ENCODE data around the gene CNKSR3. TPM values are rescaled to one million over a fixed set of nuclear protein-coding genes. Genes with fewer than 3 reads are reported as not detected.
"Not testable (repeated sequence)": the region's sequence is repeated elsewhere in the genome, so short reads cannot be mapped to it uniquely, and the experiment has no call there.

CNKSR3 gene
- polyA plus RNA-seq, 1 of the 3 experiments (the other 2 are of a cell fraction) = 1.6 TPM

DNA sequence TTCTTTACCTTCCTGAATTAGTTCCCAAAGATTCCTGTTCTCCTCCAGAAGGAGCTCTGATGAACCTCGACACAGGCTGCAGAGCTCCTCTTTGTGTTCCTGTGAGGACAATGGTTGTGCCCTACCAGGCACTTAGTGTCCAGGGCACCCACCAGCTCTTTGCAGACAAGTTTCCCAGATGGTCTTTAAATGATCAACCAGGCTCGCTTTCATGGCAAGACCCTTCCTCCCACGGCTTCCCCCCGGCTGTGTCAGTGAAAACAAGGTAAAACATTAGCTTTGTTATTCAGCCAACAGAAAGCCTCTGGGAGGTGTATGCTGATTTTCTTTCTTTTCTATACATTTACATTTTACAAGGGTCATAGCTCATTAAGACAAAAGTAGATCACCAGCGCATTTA is 32.3 kb upstream of the CNKSR3 start:
- Histone ChIP-seq H3K4me1 (ENCODE audit: control insufficient read depth in 1 of 2, insufficient read depth in 2 of 2, low read depth in 1 of 2, low read length in 1 of 2) (peaks cover 0 to under 1% of the 10 kb centered on the region in 2 experiments; a peak in 1 of 4 replicates), H3K79me2 (ENCODE audit: insufficient read depth) (no peaks in the 10 kb centered on the region), H4K20me1 (ENCODE audit: insufficient read depth) (no peaks in the 10 kb centered on the region), H3K9me2 (no peaks in the 10 kb centered on the region), H3K4me2 (no peak overlapping the region), H3K9me3 (no peaks in the 10 kb centered on the region), H2AFZ (ENCODE audit: low read depth) (no peak overlapping the region), H3K27ac (ENCODE audit: low read depth in 2 of 2, low read length in 1 of 2) (no peak overlapping the region), H3F3A (replicated peaks; ENCODE audit: insufficient read depth) (peaks cover 1% of the 10 kb centered on the region), H3K9ac (no peak overlapping the region), H3K27me3 (ENCODE audit: insufficient read depth) (no peaks in the 10 kb centered on the region), H3K36me3 (replicated peaks in 1 of 2; ENCODE audit: control insufficient read depth in 1 of 2, insufficient read depth in 2 of 2, low read length in 1 of 2) (no peaks in the 10 kb centered on the region), H3K4me3 (ENCODE audit: low read depth in 2 of 2, low read length in 1 of 2) (no peak overlapping the region)
- ChIA-PET CTCF (interaction anchor here (0.6 to 1.0 kb wide), 4 partner anchors 22 to 416 kb away, joined by 3 read pairs; no protein-coding TSS in a partner anchor), POLR2A (no interaction called here)
- 96% methylated on average over 4 of the region's 5 CpGs for WGBS (ENCODE audit: low lambda C conversion rate)
- no peak for TF ChIP-seq TCF12 (IDR thresholded peaks at IDR 0.05)
- TF ChIP-seq CHD2 (IDR thresholded peaks at IDR 0.05; ENCODE audit: low read length, partially characterized antibody) = no peak
- no peak for TF ChIP-seq MEF2A (IDR thresholded peaks at IDR 0.05; ENCODE audit: borderline replicate concordance, low read depth)
- no peak for TF ChIP-seq RAD21 (IDR thresholded peaks at IDR 0.05; ENCODE audit: low read length)
- no peak for TF ChIP-seq GABPA (IDR thresholded peaks at IDR 0.05; ENCODE audit: low read depth)
- no peak for TF ChIP-seq FOXM1 (IDR thresholded peaks at IDR 0.05; ENCODE audit: low read depth)
- TF ChIP-seq EZH2phosphoT487 (IDR thresholded peaks at IDR 0.05; ENCODE audit: borderline replicate concordance, low read depth) = no peak
- TF ChIP-seq, protein P1, sequence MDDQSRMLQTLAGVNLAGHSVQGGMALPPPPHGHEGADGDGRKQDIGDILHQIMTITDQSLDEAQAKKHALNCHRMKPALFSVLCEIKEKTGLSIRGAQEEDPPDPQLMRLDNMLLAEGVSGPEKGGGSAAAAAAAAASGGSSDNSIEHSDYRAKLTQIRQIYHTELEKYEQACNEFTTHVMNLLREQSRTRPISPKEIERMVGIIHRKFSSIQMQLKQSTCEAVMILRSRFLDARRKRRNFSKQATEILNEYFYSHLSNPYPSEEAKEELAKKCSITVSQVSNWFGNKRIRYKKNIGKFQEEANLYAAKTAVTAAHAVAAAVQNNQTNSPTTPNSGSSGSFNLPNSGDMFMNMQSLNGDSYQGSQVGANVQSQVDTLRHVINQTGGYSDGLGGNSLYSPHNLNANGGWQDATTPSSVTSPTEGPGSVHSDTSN (IDR thresholded peaks at IDR 0.05) = no peak
- TF ChIP-seq TAF1 (IDR thresholded peaks at IDR 0.05; ENCODE audit: borderline replicate concordance, low read depth, low read length) = no peak
- TF ChIP-seq ELF1 (IDR thresholded peaks at IDR 0.05) = no peak
- TF ChIP-seq RFX5 (IDR thresholded peaks at IDR 0.05; ENCODE audit: low read length) = no peak
- TF ChIP-seq RXRA (IDR thresholded peaks at IDR 0.05; ENCODE audit: borderline replicate concordance, low read depth) = no peak
- TF ChIP-seq, protein P2, sequence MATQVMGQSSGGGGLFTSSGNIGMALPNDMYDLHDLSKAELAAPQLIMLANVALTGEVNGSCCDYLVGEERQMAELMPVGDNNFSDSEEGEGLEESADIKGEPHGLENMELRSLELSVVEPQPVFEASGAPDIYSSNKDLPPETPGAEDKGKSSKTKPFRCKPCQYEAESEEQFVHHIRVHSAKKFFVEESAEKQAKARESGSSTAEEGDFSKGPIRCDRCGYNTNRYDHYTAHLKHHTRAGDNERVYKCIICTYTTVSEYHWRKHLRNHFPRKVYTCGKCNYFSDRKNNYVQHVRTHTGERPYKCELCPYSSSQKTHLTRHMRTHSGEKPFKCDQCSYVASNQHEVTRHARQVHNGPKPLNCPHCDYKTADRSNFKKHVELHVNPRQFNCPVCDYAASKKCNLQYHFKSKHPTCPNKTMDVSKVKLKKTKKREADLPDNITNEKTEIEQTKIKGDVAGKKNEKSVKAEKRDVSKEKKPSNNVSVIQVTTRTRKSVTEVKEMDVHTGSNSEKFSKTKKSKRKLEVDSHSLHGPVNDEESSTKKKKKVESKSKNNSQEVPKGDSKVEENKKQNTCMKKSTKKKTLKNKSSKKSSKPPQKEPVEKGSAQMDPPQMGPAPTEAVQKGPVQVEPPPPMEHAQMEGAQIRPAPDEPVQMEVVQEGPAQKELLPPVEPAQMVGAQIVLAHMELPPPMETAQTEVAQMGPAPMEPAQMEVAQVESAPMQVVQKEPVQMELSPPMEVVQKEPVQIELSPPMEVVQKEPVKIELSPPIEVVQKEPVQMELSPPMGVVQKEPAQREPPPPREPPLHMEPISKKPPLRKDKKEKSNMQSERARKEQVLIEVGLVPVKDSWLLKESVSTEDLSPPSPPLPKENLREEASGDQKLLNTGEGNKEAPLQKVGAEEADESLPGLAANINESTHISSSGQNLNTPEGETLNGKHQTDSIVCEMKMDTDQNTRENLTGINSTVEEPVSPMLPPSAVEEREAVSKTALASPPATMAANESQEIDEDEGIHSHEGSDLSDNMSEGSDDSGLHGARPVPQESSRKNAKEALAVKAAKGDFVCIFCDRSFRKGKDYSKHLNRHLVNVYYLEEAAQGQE (IDR thresholded peaks at IDR 0.05; ENCODE audit: low read depth, low read length) = no peak
- no peak for TF ChIP-seq FOSL2 (IDR thresholded peaks at IDR 0.05; ENCODE audit: borderline replicate concordance, low read depth)
- TF ChIP-seq RCOR1 (IDR thresholded peaks at IDR 0.05; ENCODE audit: low read length) = no peak
- TF ChIP-seq, protein P3, sequence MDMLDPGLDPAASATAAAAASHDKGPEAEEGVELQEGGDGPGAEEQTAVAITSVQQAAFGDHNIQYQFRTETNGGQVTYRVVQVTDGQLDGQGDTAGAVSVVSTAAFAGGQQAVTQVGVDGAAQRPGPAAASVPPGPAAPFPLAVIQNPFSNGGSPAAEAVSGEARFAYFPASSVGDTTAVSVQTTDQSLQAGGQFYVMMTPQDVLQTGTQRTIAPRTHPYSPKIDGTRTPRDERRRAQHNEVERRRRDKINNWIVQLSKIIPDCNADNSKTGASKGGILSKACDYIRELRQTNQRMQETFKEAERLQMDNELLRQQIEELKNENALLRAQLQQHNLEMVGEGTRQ (IDR thresholded peaks at IDR 0.05; ENCODE audit: borderline replicate concordance, low read depth, low read length) = no peak
- no peak for TF ChIP-seq EP300 (IDR thresholded peaks at IDR 0.05; ENCODE audit: borderline replicate concordance in 1 of 2, low read depth in 1 of 2, low read length in 1 of 2)
- TF ChIP-seq NRF1 (IDR thresholded peaks at IDR 0.05; ENCODE audit: low read depth, low read length) = no peak
- no peak for TF ChIP-seq SIN3A (IDR thresholded peaks at IDR 0.05; ENCODE audit: borderline replicate concordance, low read depth, low read length)
- TF ChIP-seq, protein P4, sequence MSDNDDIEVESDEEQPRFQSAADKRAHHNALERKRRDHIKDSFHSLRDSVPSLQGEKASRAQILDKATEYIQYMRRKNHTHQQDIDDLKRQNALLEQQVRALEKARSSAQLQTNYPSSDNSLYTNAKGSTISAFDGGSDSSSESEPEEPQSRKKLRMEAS (IDR thresholded peaks at IDR 0.05; ENCODE audit: low read depth) = no peak
- DNase-seq = no peak

DNA sequence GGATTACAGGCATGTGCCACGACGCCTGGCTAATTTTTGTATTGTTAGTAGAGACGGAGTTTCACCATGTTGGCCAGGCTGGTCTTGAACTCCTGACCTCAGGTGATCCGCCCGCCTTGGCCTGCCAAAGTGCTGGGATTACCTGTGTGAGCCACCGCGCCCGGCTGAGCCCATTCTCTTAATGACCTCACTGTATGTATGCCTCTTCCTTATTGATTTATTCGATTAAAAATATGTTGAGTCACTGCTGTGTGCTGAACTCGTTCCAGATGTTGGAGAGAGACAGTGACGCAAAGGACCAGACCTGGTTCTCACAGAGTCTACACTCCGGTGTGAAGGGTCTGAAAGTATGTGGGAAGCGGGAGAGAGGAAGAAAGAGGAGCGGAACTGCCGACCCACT is 31.4 kb upstream of the CNKSR3 start:
- POLR2A ChIA-PET; H3K27me3 ChIP-seq (ENCODE audit: insufficient read depth); H3K4me2 ChIP-seq; H3F3A ChIP-seq (replicated peaks; ENCODE audit: insufficient read depth); H3K79me2 ChIP-seq (ENCODE audit: insufficient read depth); H3K4me3 ChIP-seq (ENCODE audit: low read depth in 2 of 2, low read length in 1 of 2); H4K20me1 ChIP-seq (ENCODE audit: insufficient read depth); DNase-seq; H3K36me3 ChIP-seq (replicated peaks in 1 of 2; ENCODE audit: control insufficient read depth in 1 of 2, insufficient read depth in 2 of 2, low read length in 1 of 2); H3K9me2 ChIP-seq; H3K9me3 ChIP-seq; CTCF ChIA-PET; H3K9ac ChIP-seq; H3K27ac ChIP-seq (ENCODE audit: low read depth in 2 of 2, low read length in 1 of 2); H3K4me1 ChIP-seq (ENCODE audit: control insufficient read depth in 1 of 2, insufficient read depth in 2 of 2, low read depth in 1 of 2, low read length in 1 of 2); H2AFZ ChIP-seq (ENCODE audit: low read depth): not testable (repeated sequence)
- WGBS (ENCODE audit: low lambda C conversion rate) = 90% methylated on average over 14 of the region's 15 CpGs
